Subcutaneous adipose tissue (tissue), 4 donors: Measurements from ENCODE around the gene MAN1A1. TPM values are rescaled to one million over a fixed set of nuclear protein-coding genes. Genes with fewer than 3 reads are reported as not detected.

ENCODE experiments used
- total RNA-seq, 4 donors: library from RNA; depleted of rRNA; stranded (reverse); fragments of >200 nt; gene quantifications; one replicate each; pipeline ENCODE4 v1.1.0, GENCODE V29; 2016
- TF ChIP-seq, protein P1 (sequence below): fragments of 450-650 bp; IDR thresholded peaks from one replicate; pipeline ENCODE4 v1.5.1; 2016; ENCODE audit warnings: low read depth, mild to moderate bottlenecking, control low read depth, antibody characterized with exemption, moderate library complexity

Gene MAN1A1
- total RNA-seq, 4 donors from 2014 or later: 268 to 470 (median 387) TPM

DNA sequence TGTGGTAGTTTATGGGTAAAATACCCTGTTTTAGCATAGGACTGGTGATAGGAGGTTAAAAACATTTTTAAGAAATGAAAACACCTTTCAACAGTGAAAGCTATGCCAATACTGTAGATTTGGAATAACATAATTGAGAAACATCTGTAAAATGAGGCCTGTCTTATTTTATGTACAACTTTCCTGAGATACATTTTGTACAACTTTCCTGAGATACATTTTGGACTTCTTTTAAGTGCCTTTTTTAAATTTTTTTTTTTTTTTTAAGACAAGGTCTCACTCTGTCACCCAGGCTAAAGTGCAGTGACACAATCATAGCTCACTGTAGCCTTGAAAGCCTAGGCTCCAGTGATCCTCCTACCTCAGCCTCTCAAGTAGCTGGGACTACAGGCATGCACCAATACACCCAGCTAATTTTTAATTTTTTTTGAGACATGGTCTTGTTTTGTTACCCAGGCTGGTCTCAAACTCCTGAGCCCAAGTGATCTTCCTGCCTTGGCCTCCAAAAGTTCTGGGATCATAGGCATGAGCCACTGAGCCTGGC lies 84.6 kb downstream of the MAN1A1 start:
- TF ChIP-seq, protein P1, sequence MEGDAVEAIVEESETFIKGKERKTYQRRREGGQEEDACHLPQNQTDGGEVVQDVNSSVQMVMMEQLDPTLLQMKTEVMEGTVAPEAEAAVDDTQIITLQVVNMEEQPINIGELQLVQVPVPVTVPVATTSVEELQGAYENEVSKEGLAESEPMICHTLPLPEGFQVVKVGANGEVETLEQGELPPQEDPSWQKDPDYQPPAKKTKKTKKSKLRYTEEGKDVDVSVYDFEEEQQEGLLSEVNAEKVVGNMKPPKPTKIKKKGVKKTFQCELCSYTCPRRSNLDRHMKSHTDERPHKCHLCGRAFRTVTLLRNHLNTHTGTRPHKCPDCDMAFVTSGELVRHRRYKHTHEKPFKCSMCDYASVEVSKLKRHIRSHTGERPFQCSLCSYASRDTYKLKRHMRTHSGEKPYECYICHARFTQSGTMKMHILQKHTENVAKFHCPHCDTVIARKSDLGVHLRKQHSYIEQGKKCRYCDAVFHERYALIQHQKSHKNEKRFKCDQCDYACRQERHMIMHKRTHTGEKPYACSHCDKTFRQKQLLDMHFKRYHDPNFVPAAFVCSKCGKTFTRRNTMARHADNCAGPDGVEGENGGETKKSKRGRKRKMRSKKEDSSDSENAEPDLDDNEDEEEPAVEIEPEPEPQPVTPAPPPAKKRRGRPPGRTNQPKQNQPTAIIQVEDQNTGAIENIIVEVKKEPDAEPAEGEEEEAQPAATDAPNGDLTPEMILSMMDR: no peak

DNA sequence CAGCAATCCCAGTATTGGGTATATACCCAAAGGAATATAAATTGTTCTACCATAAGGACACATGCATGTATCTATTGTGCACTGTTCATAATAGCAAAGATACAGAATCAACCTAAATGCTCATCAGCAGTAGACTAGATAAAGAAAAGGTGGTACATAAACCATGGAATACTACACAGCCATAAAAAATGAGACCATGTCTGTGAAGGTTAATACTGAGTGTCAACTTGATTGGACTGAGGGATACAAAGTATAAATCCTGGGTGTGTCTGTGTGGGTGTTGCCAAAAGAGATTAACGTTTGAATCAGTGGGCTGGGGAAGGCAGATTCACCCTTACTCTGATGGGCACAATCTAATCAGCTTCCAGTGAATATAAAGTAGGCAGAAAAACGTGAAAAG lies 86.9 kb downstream of the MAN1A1 start:
- TF ChIP-seq, protein P1: no peak

DNA sequence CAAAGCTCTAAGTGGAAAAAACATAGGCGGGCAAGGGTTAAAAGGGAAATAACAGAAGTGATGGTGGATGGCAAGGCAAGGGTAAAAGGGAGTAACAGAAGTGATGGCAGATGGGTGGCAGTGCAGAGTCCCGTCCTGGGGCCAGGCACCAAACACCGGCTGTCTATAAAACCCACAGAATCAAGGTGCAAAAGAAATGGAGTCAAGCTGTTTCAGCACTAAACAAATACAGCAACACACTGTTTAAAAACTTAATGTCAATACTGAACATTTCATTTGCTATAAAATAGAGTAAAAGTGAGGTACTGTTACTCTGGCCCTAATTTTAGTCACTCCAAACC lies 87.6 kb downstream of the MAN1A1 start:
- TF ChIP-seq, protein P1: no peak

DNA sequence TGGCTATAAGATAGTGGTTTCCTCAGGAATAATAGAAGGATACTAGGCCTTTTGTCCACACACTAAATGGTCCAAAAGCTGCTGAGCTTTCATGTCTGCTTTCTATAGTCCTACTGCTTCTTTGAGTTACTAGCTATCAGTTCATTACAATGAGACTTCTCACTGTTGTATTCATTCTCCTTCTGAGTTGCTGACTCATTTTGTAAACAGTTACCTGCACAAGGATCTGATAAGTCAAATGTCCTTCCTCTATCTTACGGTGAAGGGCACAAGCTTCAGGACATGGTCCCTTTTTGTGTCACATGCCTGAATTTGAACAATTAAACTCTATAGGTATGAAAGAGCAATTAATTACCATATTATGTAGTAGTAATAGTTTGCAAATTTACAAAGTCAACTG lies 90.5 kb downstream of the MAN1A1 start:
- TF ChIP-seq, protein P1: no peak

DNA sequence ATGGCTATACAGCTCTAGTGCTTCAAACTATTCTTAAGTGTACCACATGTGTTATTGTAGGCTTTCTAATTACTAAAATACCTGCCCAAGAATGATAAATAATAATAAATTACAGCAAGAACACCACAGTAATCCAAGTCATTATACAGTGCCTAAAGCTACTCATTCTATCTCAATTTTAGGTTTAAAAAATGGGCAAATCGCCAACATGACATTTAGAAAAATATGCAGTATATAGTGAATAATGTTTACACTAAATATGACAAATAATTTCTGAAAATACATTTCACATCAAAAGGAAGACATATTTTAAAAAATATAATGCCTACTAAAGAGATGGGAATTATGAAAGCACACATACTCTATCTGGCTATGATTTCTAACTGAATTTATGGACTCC lies 91.8 kb downstream of the MAN1A1 start:
- TF ChIP-seq, protein P1: no peak

DNA sequence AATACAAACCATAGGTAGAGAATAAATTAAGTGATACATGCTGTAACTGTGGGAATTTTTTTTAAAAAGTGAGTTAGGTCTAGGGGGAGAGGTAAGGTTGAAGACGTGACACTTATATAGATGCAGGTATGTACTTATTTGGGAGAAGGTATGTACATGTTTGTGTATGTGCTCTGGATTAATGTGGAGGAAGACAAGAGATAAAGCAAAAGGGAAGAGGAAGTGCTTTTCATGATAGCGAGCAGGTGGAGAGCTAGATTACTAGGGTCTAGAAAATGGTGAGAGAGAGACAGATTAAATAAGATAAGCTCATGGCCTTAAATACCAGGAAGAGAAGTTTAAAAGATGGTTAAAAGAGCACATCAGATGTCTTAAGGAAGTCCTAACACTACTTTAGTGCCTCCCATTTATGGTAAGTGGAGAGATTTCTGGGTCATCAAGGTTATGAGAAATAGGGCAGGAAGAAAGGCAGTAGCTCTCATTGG lies 92.5 kb downstream of the MAN1A1 start:
- TF ChIP-seq, protein P1: no peak

DNA sequence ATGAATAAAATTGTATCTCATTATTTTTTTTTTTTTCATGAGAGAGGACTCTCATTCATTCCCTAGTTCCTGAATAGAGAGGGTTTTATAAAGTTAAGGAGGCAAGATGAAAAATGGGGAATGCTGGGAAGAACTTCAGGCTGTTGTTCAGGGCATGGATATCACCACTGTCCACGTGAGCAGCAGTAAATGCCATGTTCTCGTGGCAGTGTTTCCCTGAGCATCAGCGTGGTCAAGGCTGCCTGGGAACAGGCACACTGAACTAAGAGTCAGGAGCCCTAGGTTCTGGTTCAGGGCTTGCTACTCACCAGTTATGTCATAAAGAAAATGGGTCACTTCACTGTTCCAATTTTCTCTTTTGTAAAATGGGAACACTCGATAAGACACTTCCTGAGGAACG lies 93.2 kb downstream of the MAN1A1 start:
- TF ChIP-seq, protein P1: no peak
